ENCODE results near the gene ZNF444.

The ZNF444 gene

DNA sequence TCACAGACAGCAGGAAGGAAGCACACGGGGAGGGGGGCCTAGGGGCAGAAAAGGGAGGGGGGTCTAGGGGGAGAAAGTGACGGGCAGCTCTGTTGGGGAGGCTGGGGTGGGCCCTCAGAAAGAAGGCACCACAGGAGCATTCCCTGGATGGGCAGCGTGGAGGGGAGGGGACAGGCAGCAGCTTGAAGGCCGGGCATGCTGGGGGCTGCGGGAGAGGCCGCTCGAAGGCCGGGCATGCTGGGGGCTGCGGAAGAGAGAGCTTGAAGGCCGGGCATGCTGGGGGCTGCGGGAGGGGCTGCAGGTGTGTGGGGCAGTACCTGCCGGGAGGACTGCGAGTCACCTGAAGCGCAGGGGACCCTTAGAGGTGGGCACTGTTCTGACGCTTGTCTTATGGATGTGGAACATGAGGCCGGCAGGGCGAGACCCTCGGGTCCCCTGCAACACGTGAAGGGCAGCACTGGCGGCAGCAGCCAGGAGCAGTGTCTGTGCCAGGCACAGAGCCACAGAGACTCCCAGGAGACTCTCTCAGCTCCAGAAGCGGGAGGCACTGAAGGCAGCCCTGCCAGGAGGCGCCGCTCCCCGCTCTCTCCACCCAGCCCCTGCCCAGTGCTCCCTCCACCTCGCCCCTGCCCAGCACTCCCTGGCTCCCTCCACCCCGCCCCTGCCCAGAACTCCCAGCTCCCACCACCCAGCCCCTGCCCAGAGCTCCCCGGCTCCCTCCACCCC is 33.3 kb upstream of the ZNF444 start:
- no peak for DNase-seq

DNA sequence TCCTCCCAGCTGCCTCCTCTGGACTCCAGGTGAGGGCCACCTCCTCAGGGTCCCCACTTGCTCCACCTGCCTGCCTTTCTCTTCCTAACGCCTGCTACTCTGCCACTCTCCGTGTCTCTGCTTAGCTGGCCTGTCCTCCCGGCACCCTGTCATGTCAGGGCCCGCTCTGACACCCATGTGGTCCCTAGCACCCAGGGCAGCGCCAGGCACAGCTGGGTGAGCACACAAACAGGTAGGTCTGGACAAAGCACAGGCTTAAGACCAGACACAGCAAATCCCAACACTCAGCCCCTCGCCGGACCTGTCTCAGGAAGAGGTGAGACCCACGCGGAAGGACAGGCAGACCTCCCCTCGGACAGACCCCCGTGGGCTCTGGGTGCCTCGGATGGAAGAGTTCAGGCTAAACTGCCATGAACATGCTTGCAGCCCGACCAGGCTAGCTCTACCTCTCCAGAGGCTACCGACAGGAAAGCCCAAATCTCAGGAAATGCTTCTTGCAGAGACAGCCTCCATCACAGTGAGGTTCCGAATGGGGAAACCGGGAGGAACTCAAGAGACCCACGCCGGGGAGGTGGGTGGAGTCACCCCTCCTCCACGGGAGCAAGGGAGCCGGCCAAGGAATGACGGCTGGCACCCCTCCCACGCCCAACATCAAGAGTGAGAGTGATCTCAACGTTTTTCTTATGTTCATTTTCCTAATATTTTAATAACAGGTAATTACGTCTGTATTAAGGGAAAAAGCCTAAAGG is 32.5 kb upstream of the ZNF444 start:
- DNase-seq: no peak

DNA sequence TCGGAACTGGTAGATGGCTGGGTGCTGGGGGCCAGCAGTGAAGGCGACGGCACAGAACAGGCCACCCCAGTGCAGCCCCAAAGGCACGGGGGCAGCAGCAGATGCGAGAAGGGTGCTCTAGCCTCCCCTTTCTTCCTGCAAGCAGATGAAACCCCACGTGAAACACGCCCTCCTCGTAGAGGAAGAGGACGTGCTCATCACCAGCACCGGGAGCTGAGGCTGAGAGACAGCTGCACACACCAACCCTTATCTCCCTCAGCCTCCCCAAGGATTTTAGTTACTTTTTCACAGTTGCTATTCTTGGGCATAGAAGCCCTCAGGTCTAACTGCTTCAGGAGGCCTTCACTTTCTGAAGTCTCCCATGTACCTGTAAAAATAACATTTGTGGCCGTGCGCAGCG is 31.9 kb upstream of the ZNF444 start:
- DNase-seq: no peak

DNA sequence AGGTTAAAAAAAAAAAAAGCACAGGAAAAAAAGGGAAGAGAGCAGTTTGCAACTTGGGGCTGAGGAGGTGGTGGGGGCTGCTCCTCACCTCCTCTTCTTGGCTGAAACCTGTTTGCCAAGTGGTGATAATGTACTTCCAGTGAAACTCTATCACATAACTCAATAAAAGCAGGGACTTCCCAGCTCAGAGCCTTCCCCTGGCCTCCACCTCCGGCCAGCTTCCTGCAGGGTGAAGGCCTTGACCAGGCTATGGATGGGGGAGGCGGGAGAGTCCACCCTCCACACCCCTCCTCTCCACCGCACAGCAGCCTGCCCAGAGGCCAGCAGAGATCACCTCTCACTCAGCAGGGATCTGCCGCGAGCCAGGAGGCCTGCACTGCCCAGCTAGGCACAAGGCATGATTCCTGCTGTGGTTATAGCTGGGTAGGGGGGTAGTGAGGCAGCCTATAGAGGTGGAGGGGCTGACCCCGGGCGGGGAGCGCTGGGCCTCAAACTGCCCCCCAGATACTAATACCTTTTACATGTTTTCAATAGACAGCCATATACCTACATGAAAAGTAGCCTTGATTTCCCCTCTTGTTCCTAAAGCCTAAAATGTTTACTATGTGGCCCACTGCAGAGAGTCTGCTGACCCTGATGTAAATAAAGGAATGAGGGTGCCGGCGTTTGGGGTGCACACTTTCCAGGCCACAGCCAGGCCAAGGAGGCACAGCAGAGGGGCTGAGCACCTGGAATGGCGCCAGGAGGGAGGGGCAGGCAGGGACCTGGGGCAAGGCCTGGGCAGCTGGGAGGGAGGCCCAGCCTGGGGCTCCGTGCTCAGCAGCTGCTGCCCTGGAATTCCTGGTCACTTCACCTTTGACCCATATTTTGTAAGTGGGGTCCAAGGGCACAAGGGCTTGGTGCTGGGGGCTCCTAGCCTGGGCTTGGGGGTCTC is 30.3 kb upstream of the ZNF444 start:
- DNase-seq: no peak

DNA sequence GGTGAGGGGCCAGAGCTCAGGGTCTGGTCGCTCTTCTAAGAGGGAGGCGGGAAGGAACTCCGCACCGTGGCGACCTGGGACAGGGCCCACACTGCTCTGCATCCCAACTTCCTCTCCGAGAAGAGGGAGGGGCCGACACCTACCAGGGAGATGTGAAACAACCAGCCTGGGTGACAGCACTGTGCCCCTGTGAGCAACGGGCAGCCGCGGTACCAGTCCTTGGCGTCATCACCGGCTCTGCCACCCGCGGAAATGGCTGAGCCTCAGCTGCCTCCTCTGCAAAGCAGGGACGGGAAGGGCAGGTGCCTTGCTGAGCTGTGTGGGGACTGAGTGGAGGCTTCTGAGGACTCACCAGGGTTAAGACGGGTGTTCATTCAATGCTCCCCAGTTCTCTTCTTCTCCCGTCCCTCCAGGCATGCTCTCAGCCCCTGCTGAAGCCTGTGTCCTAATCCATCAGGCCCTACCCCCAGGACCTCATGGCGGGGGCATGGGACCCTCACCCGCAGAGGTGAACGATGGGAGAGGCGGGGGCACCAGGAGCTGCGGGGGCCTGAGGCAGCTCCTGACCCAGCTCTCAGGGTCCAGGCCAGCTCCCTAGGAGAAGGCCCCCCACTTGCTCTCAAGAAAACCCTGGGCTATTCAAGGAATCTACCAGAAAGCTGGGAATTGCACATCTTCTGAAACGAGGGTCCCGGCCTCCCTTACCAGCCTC is 29.3 kb upstream of the ZNF444 start:
- no peak for DNase-seq

DNA sequence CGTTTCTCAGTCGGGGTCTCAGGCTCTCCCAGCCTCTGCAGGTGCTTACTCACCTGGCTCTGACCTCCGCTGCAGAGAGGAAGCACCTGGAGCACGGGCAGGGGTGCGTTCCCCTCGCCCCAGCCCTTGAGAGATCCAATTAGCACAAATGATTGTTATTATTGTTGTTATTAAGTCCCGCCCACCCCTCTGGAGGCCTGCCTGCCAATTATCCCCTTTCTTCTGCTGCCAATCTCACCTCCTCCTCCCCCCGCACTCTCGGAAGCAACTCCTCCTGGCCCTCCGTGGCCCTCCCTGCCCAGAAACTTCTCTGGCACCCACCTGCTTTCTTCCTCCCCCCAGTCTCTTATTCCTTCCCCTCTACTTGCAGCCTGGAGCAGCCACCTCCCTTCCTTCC is 28.8 kb upstream of the ZNF444 start:
- no peak for DNase-seq

DNA sequence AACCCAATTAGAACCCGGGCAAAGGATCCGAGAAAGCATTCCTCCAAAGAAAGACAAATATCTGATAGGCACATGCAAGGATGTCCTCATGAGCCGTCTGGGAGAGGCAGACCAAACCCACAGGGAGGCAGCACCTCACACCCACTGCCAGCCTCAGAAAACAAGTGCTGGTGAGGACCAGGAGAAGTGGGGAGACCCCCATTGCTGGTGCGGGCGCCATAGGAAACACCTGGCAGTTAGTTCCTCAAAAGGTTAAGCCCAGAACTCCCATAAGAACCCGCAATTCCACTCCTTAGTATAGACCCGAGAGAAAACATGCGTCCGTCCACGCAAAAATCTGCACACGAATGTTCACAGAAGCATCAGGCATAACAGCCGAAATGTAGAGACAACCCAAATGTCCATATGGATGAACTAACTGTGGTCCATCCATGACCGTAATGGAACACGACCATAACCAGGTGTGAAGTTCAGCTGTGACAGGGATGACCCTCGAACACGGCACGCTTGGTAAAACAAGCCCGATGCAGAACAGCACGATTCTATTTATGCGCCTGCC is 27.9 kb upstream of the ZNF444 start:
- DNase-seq: no peak

DNA sequence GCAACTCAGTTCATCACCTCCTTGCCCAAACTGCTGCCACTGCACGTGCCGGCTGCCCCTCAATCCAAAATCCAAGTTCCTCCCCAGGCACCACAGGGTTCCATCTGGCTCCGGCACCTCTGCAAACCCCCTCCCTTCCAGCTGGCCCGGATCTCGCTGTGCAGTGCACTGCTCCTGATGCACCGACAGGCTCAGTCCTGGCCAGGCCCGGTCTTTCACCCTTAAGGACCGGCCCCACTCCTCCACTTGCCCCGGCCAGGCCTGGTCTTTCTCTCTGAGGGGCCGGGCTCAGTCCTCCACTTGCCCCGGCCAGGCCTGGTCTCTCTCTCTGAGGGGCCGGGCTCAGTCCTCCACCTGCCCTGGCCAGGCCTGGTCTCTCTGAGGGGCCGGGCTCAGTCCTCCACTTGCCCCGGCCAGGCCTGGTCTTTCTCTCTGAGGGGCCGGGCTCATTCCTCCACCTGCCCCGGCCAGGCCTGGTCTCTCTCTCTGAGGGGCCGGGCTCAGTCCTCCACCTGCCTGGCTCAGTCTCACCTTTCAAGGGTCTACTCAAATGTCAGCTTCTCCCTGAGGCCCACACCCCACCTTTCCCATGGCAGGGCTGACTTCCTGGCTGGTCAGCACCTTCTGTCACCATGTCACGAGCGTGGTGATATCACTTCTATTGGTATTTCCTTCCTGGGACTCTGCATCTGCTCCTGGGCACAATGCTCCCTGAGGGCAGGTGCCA is 26.9 kb upstream of the ZNF444 start:
- DNase-seq: no peak

DNA sequence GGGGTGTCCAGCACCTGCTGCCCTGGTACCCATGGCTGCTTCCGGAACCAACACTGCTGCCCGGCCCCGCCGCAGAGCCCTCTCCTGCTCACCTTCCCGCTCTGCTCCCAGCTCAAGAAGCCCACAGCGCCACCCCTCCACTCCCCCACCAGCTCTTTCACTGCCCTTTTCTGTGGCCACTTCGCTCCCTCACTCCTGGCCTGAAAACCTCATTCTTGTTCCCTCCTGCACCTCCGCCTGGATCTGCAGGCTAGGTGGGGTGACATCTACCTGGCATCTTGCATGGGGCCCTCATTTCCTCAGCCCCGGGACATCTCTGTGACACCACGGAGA is 26.3 kb upstream of the ZNF444 start:
- no peak for DNase-seq

DNA sequence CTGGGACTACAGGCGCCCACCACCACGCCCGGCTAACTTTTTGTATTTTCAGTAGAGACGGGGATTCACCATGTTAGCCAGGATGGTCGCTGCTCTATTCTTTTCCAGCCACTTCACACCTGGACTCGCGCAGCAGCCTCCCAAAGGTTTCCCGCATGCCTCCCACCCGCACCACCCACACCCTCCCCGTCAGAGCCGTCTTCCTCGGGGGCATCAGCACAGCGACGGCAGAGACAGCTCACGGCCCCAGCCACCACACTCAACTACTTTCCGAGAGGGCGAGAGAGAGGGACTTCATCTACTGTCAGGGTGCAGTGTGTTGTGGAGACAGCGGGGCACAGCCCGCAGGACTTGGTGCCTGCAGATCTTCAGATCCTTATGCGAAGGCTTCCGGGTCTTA is 25.6 kb upstream of the ZNF444 start:
- no peak for DNase-seq

DNA sequence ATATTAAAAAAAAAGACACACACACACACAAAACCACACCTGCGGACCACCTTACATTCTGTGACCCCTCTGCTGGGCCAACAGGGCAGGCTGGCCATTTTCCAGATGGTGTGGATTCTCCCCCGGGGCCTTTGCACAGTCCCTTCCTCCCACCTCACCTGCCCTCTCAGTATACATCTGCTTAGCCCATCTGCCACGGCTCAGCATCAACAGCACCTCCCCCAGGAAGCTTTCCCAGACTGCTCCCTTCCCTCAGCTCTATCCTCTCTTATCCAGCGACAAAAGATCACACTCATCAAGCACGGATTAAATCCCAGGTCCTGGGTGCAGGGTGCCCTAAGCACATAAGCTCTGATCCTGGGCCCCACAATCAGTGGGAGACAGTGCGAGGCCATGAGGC is 24.5 kb upstream of the ZNF444 start:
- no peak for DNase-seq

DNA sequence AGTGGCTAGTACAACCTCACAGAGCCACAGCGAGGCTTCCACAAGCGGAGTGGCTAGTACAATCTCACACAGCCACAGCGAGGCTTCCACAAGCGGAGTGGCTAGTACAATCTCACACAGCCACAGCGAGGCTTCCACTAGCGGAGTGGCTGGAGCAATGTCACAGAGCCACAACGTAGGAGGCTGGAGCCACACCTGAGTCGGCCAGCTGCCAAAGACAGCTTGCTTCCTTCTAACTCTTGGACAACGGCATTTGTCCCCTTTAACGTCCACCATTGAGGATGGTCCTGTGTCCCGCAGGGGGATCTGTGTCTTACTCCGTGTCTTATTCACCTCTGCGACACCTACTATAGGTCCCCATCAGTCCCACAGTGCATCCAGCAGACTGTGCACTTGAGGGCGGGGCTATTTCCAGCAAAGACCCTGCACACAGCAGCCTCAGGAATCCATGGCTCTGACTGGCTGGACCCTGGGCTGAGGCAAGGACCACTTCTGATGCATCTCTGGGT is 23.7 kb upstream of the ZNF444 start:
- DNase-seq: no peak

DNA sequence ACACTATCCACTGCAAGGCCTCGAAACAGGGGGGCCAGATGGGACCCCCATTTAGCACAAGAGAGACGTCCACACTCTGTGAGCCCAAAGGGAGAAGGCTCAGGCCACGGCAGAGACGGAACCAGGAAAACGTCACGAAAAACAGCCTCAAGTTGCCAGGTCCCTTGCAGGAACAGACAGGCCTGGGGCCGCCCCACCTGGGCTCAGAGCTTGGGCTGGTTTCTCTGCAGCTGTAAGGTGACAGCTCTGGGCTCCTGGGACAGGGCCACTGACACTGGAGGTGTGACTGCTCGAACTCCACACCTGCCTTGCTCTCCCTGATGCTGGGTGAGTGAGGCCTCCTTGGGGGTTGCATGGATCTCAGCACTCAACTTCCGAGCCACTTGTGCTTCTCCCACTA is 23.2 kb upstream of the ZNF444 start:
- no peak for DNase-seq

DNA sequence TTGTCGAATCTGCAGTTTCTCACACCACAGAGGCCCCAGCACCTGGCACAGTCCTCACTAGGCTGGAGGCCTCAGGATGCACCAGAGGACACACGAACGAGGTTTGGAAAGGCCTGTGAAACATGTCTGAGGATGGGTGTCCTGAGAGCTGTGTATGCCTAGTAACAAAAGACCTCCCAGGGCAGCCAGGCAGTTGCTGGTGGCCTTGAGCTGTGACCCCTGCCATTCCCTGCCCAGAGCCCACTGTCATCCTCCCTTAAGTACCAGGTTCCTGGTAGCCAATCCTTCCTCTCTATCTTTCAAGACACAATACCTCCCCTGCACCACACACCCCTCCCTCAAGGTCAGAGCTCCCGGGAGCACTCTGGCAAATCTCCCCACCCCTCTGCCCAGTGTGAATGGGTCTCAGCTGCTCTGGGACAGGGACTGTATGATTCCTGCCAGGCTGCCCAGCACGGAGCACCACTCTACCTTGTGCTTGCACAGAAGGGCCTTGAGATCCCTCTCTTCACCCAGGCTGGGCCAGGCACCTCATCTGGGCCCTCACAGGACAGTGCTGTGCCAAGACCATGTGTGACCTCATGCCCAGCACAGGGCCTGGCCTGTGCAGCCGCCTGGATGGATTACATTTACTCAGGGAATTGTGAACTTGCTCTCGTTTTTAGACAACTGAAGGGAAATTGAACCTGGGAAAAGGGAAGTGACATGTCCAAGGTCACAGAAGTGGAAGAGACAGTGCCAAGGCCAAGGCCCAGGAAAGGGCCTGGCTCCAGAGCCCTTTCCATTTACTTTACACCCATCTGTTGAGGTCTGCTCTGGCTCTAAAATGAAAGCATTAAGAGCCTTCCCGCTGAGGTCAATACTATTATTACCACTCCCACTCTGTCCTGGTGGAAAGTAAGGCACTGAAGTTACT is 22.2 kb upstream of the ZNF444 start:
- no peak for DNase-seq

DNA sequence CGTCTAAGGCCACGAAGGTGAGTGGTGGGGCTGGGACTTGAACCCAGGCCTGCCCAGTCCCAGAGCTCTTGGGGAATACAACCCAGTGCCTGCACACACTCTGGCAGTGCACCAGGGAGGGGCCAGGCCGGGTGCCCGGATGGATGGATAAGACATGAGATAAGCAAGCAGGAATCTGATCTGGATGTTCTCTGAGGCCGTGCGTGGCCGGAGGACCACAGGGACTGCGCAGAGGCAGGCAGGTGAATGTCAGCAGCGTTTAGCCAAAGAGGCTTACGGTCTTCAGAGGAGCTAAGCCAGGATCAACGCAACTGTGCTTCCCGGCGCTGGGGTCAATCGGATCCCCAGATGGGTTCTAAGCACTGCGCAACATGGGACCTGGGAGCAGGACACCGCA is 21.5 kb upstream of the ZNF444 start:
- no peak for DNase-seq

DNA sequence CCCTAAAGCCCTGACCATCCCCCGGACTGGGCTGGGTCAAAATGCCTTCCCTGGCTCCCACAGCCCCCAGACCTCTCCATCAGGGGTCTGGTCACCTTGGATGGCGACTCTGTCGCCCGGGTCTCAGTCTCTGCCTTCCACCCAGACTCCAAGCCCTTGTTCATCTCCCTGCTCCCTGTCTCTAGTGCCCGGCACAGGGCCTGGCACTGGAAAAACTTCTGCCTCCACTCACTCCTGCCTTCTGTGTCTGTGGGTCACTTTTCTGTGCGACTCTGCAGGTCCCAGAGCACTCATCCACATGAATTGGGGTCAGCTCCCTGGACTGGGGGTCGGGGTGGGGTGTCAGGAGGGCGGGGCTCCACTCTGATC is 21.1 kb upstream of the ZNF444 start:
- DNase-seq: no peak

DNA sequence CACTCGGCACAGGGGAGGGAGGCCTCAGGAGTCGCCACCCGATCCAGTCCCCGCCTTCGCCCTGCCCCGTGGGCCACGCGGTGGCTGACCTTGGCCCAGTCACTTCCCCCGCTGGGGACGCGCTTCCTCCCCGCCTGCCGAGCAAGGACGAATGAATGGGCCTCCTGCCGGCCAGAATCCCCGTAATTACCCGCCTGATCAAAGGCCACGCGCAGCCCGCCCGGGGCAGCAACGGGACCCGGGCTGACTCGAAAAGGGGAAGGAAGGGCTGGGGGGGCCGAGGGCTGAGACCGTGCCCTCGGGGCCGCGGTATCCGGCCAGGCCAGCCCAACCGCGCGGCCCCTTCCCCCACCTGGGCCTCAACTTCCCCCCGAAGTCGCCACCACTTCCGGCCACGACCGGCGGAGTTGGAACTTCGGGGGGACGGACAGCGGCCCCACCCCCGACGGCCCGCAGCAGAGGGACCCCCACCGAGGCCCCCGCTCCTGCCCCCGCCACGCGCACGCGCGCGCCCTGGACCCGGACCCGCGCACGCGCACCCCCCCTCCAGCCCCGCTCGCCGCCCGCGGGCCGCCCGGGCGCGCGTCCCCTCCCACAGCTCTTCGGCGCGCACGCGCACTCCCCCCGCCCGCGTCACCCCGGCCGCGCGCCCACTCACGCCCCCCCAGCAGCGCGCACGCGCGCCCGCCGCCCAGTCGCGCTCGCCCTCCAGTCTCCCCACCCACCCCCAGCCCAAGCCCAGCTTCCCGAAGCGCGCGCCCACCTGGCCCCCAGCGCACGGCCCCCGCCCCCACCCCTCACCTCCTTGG is 20.5 kb upstream of the ZNF444 start:
- DNase-seq: peak; percentile 16

DNA sequence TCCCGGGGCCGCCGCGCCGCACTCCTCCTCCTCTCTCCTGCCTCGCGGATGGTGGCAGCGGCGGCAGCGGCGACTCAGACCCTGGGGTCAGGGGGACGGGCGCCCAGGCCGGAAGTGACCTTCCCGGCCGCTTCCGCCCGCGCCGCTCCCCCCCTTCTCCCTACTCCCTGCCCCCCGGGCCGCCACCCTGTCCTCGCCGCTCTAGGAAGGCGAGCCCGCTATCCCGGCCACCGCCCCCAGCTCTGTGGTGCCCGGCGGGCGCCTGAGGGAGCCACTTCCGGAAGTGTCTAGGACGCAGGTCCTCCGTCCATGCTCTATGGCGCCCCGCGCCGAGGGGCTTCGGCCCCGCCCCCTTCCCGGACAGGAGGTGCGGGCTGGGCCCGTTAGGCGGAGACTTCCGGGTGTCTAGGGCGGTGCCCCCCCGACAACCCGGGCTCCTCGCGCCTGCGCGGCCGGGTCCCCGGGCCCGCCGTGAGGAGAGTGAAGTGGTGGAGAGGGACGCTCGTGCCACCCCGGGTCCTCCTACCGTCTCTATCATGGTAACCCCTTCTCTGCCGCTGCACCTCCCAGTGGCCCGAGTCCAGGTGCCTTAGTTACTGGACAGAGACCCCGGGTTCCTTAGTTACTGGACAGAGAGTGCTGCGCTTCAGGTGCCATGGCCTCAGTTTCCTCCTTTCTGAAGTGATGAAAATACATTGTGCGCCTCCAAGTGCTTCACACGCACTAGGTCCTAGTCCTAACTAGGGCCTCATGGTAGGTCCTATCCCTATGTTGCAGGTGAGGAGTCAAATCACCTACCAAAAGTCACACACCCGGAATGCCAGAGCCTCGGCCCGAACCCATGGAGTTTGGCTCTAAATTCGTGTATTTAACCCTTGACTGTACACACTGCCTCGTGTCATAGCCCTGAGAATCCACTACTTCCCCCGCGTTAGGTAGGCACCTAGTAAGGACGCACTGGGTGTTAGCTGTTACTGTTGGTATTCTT is 19.6 kb upstream of the ZNF444 start, which contains the start of gene ZNF787:
TSS of gene ZNF787 (minus strand) at position 116 of the 988 bp plus-strand sequence. CDS start 18,078 bp downstream, outside the sequence.
- peak; percentile 91 for DNase-seq

All from NCI-H510A treated with DMSO at 0.1 percent for 48 hours (cell line).